Tibial nerve (tissue), 3 donors: Measurements from ENCODE around the gene PAGR1.

Experiments used
- POLR2A ChIP-seq, 2 donors: fragments of 450-650 bp; IDR thresholded peaks; one replicate each; pipeline ENCODE4 v1.6.1; 2017; ENCODE audit warnings: antibody characterized with exemption in 2 of 2, mild to moderate bottlenecking in 2 of 2, moderate library complexity in 2 of 2
- TF ChIP-seq, protein P1 (sequence below), 5 experiments: fragments of 200-600 bp in 3 of 5; fragments of 450-650 bp in 2 of 5; sonication (generic) in 3 of 5; IDR thresholded peaks; one replicate each; pipeline ENCODE4 v1.5.1; 2016 to 2019; ENCODE audit warnings: antibody characterized with exemption in 5 of 5, mild to moderate bottlenecking in 3 of 5, moderate library complexity in 2 of 5

GRCh38 chr16:29811170-29811895, 4.6 kb upstream of the PAGR1 start:
- TF ChIP-seq, protein P1, sequence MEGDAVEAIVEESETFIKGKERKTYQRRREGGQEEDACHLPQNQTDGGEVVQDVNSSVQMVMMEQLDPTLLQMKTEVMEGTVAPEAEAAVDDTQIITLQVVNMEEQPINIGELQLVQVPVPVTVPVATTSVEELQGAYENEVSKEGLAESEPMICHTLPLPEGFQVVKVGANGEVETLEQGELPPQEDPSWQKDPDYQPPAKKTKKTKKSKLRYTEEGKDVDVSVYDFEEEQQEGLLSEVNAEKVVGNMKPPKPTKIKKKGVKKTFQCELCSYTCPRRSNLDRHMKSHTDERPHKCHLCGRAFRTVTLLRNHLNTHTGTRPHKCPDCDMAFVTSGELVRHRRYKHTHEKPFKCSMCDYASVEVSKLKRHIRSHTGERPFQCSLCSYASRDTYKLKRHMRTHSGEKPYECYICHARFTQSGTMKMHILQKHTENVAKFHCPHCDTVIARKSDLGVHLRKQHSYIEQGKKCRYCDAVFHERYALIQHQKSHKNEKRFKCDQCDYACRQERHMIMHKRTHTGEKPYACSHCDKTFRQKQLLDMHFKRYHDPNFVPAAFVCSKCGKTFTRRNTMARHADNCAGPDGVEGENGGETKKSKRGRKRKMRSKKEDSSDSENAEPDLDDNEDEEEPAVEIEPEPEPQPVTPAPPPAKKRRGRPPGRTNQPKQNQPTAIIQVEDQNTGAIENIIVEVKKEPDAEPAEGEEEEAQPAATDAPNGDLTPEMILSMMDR (IDR thresholded peaks at IDR 0.05), result peak in 2 of 5 experiments; percentile 10 to 32
- TF ChIP-seq POLR2A (IDR thresholded peaks at IDR 0.05), result peak in 1 of 2 donors; percentile 75
